Astrocyte of the hippocampus (primary cell): ENCODE measurements around the gene RGS11.
A peak's percentile ranks its signal among the peaks of the same experiment; 100 is the strongest.
"Not testable (repeated sequence)": the region's sequence is repeated elsewhere in the genome, so short reads cannot be mapped to it uniquely, and the experiment has no call there.

Experiments
- DNase-seq: peaks from one replicate; pipeline ENCODE4 v3.0.0; 2011; ENCODE audit warnings: low read depth, low spot score

The RGS11 gene

DNA sequence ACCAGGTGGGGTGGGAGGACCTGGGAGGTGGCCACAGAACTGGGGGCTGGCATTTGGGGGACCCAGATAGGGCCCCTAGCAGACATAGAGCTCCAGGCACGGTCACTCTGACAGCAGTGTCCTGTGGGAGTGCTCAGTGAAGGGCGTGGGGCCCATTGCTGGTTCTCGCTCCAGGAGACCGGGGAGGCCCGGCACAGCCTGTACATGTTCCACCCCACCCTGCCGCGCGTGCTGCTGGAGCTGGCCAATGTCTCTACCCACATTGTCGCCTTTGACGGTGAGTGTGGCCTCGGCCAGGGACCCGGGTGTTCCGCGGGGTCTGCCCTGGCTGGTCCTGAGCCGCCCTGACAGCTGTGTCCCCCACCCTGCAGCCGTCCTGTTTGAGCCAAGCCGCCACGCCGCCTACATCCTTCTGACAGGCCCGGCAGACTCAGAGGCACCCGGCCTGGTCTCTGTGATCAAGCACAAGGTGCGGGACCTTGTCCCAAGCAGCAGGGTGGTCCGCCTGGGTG lies 11.2 kb downstream of the RGS11 start:
- no peak for DNase-seq

DNA sequence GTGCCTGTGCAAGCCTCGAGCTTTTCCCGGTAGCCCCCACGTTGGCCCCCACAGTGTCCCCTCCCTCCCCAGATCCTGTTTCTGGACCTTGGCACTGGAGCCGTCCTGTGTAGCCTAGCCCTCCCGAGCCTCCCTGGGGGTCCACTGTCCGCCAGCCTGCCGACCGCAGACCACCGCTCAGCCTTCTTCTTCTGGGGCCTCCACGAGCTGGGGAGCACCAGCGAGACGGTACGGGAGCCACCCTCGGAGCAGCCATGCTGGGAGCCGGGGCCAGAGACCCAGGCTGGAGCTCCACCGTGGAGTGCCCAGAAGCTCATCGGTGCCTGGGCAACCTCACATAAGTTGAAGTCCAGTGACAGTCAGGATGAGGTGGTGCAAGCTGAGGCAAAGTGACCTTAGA lies 11.8 kb downstream of the RGS11 start:
- no peak for DNase-seq

DNA sequence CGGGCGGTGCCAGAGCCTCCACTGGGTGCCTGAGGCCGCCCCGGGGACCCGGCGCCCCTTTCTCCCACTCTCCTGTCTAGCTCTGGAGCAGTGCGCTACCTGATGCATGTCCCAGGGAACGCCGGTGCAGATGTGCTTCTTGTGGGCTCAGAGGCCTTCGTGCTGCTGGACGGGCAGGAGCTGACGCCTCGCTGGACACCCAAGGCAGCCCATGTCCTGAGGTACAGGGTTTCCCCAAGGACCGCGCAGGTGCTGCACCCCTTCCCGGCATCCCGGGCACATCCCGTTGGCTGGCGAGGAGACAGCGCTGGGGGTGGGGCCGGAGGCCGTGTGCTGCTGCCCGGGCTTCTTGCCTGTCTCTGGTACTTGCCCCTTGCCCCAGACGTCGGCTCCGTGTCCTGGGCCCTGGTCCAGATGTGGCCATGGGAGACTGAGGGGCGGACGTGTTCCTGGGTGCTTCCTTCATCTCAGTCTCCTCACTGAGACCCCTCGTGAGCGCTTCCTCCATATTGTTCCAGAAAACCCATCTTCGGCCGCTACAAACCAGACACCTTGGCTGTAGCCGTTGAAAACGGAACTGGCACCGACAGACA lies 12.5 kb downstream of the RGS11 start:
- DNase-seq = no peak

DNA sequence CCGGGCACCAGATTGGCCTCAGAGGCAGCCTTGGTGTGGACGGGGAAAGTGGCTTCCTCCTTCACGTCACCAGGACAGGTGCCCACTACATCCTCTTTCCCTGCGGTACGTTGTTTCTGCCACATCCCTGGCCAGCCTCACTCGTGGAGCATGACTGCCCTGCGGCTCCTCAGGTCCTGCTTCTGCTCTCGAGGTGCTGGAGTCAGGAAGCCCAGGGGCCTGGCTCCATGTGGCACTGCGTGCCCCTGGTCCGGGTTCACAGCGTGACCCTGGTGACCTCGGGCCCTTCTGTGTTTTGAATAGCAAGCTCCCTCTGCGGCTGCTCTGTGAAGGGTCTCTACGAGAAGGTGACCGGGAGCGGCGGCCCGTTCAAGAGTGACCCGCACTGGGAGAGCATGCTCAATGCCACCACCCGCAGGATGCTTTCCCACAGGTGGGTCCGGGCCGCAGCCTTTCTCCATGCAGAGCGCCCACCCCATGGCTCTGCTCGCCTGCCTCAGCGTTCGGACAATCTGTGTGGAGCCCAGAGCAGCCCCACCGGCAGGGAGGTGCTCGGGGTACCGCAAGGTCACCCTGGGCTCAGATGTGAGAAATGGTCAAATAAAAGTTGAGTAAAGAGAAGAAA lies 13.5 kb downstream of the RGS11 start:
- no peak for DNase-seq

- no peak for DNase-seq
These were observed 14.6 kb downstream of the RGS11 start for GRCh38 chr16:261031-261691.

- DNase-seq = no peak
These were observed 15.4 kb downstream of the RGS11 start for GRCh38 chr16:260326-260725.

DNA sequence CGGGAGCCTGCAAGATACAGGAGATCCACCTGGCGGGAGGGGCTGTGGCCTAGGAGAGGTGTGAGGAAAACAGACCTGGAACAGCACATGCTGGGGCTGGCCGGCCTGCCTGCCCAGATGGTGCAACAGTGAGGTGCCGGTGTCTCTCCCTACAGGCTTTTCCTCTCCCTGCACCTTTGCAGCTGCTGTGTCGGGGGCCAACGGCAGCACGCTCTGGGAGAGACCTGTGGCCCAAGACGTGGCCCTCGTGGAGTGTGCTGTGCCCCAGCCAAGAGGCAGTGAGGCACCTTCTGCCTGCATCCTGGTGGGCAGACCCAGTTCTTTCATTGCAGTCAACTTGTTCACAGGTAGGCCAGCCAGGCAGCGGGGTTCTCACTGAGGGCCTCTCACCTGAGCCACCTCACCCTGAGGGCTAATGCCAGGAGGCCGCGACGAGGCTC lies 15.9 kb downstream of the RGS11 start:
- DNase-seq = no peak

DNA sequence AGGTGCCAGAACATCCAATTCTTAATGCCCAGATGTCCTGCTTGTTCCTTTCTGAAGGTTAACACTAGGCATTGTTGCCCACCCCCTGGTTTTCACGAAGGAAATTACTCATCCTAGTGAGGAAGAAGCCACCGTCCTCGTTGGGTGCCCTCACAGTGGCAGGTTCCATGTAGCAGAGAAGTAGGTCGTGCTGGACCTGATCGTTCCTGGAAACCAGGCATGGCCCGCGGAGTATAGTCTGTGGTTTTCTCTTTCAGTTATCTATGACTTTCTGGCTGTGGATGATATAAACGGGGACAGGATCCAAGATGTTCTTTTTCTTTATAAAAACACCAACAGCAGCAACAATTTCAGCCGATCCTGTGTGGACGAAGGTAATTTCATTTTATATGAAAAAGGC lies 16.5 kb downstream of the RGS11 start:
- no peak for DNase-seq

DNA sequence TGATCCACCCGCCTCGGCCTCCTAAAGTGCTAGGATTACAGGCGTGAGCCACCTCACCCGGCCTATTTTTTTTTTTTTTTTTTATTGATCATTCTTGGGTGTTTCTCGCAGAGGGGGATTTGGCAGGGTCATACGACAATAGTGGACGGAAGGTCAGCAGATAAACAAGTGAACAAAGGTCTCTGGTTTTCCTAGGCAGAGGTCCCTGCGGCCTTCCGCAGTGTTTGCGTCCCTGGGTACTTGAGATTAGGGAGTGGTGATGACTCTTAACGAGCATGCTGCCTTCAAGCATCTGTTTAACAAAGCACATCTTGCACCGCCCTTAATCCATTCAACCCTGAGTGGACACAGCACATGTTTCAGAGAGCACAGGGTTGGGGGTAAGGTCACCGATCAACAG lies 17.7 kb downstream of the RGS11 start:
- DNase-seq = not testable (repeated sequence)

DNA sequence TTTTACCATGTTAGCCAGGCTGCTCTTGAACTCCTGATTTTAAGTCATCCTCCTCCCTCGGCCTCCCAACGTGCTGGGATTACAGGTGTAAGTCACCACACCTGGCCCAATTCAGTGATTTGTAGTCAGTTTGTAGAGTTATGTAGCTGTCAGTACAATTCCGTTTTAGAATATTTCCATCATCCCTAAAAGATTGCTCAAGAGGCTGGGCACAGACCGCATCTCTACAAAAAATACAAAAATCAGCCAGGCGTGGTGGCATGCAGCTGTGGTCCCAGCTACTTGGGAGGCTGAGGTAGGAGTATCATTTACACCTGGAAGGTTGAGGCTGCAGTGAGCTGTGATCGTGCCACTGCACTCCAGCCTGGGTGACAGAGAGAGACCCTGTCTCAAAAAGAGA lies 20.6 kb downstream of the RGS11 start:
- no peak for DNase-seq

- no peak for DNase-seq
These were observed 21.3 kb downstream of the RGS11 start for GRCh38 chr16:254461-254860.

GRCh38 chr16:253833-254232 lies 21.9 kb downstream of the RGS11 start:
- no peak for DNase-seq

GRCh38 chr16:252366-253337 lies 23.1 kb downstream of the RGS11 start:
- no peak for DNase-seq

DNA sequence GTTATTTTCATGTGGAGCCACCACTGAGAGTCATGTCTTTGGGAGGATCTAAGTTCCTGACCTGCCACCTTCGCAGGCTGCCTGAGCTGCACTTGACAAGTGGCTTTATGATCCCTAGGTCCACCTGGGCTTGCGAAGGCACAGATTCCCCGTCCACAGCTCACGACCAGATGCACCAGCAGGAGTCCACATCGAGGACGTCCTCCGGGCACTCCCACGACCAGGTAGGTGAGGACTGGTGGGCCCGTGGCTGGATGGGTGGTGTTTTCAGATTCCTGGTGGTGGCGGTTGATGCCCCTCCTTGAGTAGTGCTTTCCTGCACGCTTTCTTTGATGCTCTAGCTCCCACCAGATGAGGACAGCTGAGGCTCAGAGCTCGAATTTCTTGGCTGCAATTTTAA lies 26.3 kb downstream of the RGS11 start:
- DNase-seq = no peak

DNA sequence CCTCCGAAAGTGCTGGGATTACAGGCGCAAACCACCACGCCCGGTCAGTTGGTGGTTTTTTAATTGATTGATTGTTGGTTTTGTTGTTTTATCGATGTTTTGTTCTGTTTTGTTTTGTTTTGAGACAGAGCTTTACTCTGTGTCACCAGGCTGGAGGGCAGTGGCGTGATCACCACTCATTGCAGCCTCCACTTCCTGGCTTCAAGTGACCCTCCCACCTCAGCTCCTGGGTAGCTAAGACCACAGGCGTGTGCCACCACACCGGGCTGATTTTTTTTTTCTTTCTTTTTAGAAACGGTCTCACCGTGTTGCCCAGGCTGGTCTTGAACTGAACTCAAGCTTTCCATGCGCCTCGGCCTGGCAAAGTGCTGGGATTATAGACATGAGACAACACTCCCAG lies 28.7 kb downstream of the RGS11 start:
- DNase-seq = no peak

DNA sequence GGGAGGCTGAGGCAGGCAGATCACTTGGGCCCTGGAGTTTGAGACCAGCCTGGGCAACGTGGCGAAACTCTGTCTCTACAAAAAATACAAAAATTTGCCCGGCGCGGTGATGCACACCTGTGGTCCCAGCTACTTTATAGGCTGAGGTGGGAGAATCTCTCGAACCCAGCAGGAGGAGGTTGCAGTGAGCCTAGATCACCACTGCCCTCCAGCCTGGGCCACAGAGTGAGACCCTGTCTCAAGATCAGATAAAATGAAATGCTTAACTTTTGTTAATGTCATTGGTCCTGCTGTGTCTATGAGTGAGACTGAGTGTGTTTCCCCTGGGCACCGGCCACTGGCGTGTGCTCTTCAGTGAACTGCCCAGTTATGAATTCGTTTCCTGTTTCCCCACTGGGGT lies 30.6 kb downstream of the RGS11 start:
- DNase-seq = no peak

DNA sequence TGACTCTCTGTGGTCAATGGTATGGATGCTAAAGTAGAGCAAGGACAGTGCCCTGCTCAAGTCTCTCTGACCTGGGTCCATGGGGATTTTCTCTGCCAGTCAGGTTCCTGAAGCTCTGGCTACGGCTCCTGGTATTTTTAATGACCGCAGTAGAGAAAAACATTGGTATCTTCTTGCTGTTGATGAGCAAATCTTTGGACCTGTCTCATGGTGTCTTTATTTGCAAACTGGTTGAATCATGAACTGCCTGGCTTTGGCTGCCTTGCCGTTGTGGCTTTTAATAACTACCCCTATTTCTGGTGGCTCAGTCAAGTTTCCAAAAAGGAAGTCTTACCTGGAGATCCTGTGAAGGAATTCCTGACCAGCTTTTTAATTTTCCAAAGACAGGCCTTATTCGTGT lies 32.4 kb downstream of the RGS11 start:
- no peak for DNase-seq

GRCh38 chr16:242281-242680 lies 33.5 kb downstream of the RGS11 start:
- DNase-seq = no peak

GRCh38 chr16:240559-240958 lies 35.2 kb downstream of the RGS11 start:
- no peak for DNase-seq

- no peak for DNase-seq
These were observed 35.8 kb downstream of the RGS11 start for GRCh38 chr16:239948-240277.

DNA sequence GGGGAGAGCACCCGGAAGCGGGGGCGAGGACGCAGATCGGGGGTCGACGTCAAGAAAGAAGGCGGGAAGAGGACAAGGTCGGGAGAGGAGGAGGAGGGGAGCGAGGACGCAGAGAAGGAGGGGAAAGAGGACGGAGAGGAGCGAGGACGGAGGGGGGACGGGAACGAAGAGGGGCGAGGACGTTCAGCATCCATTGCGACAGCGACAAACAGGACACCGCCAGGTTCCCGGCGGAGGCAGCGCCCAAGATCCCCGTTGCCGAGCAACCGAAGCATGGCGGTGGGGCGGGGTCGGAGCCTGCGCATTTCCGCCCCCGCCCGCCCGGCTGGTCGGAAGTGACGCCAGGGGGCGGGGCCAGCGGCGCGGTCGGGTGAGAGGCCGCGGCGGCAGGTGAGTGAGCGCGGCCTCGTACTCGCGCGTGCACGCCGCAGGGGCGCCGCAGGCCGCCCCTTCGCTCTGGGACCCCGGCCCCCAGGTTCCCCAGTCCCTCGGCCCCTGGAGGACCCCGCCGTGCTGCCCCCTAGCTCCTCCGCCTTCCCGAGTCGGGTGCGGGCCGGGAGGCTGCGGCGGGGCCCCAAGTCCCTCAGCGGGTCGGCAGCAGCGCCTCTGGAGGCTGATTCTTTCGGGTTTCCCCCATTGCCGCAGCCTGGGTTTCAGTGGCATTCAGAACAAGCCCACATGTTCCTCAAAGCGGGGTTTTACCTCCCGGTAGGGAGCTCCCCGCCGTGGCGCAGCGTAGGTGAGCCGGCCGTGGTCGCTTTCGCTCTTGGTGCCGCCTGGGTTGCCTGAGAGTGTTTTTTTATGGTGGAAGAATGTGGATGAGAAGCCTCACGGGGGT lies 41.1 kb downstream of the RGS11 start, which contains the start of gene FAM234A:
Gene FAM234A, plus strand, starts transcription at position 354 of the 838 bp plus-strand sequence. CDS start 19,593 bp downstream, outside the sequence.
- DNase-seq = peak; percentile 98
